Smooth muscle cell (in vitro differentiated cells): ENCODE measurements around the gene HCRTR1. TPM values are rescaled to one million over a fixed set of nuclear protein-coding genes. Genes with fewer than 3 reads are reported as not detected.

Experiments used
- DNase-seq: peaks from one replicate; lab custom pipeline; 2025; ENCODE audit not compliant: unreplicated experiment; lab: John Stamatoyannopoulos, UW
- H2AFZ ChIP-seq: fragments of 200-600 bp; sonication (generic); 2 replicates; pipeline ENCODE4 v1.6.0; 2016; ENCODE audit warnings: antibody characterized with exemption, low read depth, mild to moderate bottlenecking
- H3F3A ChIP-seq: fragments of 200-600 bp; sonication (generic); 2 replicates; pipeline ENCODE4 v1.6.0; 2017; ENCODE audit warnings: antibody characterized with exemption, low read depth
- H3K27ac ChIP-seq: fragments of 200-600 bp; sonication (generic); 2 replicates; pipeline ENCODE4 v1.5.1; 2016; ENCODE audit warnings: low read depth, mild to moderate bottlenecking
- H3K27me3 ChIP-seq: fragments of 200-600 bp; sonication (generic); 2 replicates; pipeline ENCODE4 v1.6.1; 2016; ENCODE audit warnings: low read depth, mild to moderate bottlenecking
- H3K36me3 ChIP-seq: fragments of 200-600 bp; sonication (generic); 2 replicates; pipeline ENCODE4 v1.5.1; 2016; ENCODE audit warnings: low read depth
- H3K4me1 ChIP-seq: fragments of 200-600 bp; sonication (generic); 2 replicates; pipeline ENCODE4 v1.5.1; 2016; ENCODE audit warnings: low read depth
- H3K4me2 ChIP-seq: fragments of 200-600 bp; sonication (generic); 2 replicates; pipeline ENCODE4 v1.6.0; 2016; ENCODE audit warnings: mild to moderate bottlenecking
- H3K4me3 ChIP-seq: fragments of 200-600 bp; sonication (generic); 2 replicates; pipeline ENCODE4 v1.5.1; 2016; ENCODE audit warnings: mild to moderate bottlenecking
- H3K79me2 ChIP-seq: fragments of 200-600 bp; sonication (generic); 2 replicates; pipeline ENCODE4 v1.6.0; 2016; ENCODE audit warnings: low read depth, mild to moderate bottlenecking
- H3K9ac ChIP-seq: fragments of 200-600 bp; sonication (generic); 2 replicates; pipeline ENCODE4 v1.6.0; 2016; ENCODE audit warnings: low read depth
- H3K9me3 ChIP-seq: fragments of 200-600 bp; sonication (generic); replicated peaks from 2 replicates; pipeline ENCODE4 v1.5.1; 2016; ENCODE audit warnings: low read depth
- H4K20me1 ChIP-seq: fragments of 200-600 bp; sonication (generic); 2 replicates; pipeline ENCODE4 v1.6.0; 2016; ENCODE audit warnings: low read depth
- CTCF ChIP-seq: fragments of 200-600 bp; sonication (generic); IDR thresholded peaks from 2 replicates; pipeline ENCODE4 v1.5.1; 2017; ENCODE audit warnings: borderline replicate concordance, mild to moderate bottlenecking, antibody characterized with exemption; ENCODE audit not compliant: insufficient read depth, poor library complexity, severe bottlenecking
- WGBS: methylation state at CpG from one replicate; pipeline ENCODE4 v1.1.7; 2016; ENCODE audit warnings: low lambda C conversion rate; 5-methylcytosine and 5-hydroxymethylcytosine counted together
- polyA plus RNA-seq: library from polyadenylated mRNA; unstranded; fragments of >200 nt; fragmentation: Nextera tagmentation; extraction: Ambion mirVana; gene quantifications from 2 replicates; pipeline ENCODE4 v1.2.1, GENCODE V29; 2016
- total RNA-seq: library from RNA; depleted of rRNA; stranded (reverse); fragments of >200 nt; gene quantifications from 2 replicates; pipeline ENCODE4 v1.2.3, GENCODE V29; 2014

The HCRTR1 gene
- total and polyA plus RNA-seq, 2 experiments from 2014 or later = 2.0 TPM; not detected in 1

- no peak overlapping the region for H3K4me3 ChIP-seq
- H4K20me1 ChIP-seq = no peaks in the 10 kb centered on the region
- no peaks in the 10 kb centered on the region for H3K9me3 ChIP-seq
- no peaks in the 10 kb centered on the region for H3K4me1 ChIP-seq
- H3F3A ChIP-seq = peaks cover 4% of the 10 kb centered on the region
- no peak for DNase-seq
- H3K27ac ChIP-seq = no peak overlapping the region
- WGBS = 86% methylated on average over 13 of the region's 13 CpGs
- H3K79me2 ChIP-seq = no peaks in the 10 kb centered on the region
- no peak for TF ChIP-seq CTCF
- no peak overlapping the region for H3K4me2 ChIP-seq
- H3K9ac ChIP-seq = no peak overlapping the region
- H3K27me3 ChIP-seq = no peaks in the 10 kb centered on the region
- no peaks in the 10 kb centered on the region for H3K36me3 ChIP-seq
- H2AFZ ChIP-seq = no peak overlapping the region
Observed at GRCh38 chr1:31569596-31570173, 47.8 kb upstream of the HCRTR1 start.

DNA sequence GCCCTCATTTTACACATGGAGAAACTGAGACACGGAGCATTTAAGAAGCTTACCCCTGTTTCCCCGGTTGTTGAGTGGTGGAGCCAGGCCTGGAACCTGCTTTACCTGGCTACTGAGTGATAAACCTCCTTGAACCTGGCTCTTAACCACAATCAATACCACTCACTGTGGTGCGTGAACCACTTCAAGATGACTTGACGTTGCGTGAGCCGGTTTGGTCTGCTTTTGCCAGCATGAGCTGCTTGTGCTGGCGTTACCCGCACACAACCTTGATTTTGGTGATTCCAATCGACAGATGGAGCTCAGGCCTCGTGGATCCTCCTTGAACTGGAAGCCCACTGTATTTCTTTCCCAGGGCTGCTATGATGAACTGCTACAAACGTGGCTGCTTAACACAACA lies 47.3 kb upstream of the HCRTR1 start:
- Histone ChIP-seq H2AFZ (no peak overlapping the region), H3K79me2 (no peaks in the 10 kb centered on the region), H3K9ac (no peak overlapping the region), H4K20me1 (no peaks in the 10 kb centered on the region), H3K9me3 (no peaks in the 10 kb centered on the region), H3K27me3 (no peaks in the 10 kb centered on the region), H3K4me1 (no peaks in the 10 kb centered on the region), H3K4me3 (no peak overlapping the region), H3F3A (peaks cover 7% of the 10 kb centered on the region), H3K36me3 (no peaks in the 10 kb centered on the region), H3K27ac (no peak overlapping the region), H3K4me2 (no peak overlapping the region)
- TF ChIP-seq CTCF = no peak
- 94% methylated on average over 11 of the region's 11 CpGs for WGBS
- no peak for DNase-seq

DNA sequence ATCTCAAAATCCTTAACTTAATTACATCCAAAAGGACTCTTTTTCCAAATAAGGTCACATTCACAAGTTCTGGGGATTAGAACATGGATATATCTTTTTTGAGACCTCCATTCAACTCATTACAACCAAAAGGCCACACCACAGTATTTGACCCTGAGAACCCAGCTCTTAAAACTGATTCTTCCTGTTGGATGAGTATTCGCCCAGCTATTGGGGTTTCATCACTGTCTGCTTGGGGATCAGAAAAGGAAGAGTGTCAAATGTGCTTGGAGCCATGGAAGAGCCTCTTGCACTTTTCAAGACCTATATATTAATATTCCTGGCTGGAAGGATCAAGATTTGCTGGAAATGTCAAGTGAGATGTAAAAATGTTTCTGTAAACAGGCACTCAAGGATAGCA lies 46.6 kb upstream of the HCRTR1 start:
- H3F3A ChIP-seq = peaks cover 7% of the 10 kb centered on the region
- 69% methylated on average over 1 of the region's 1 CpG for WGBS
- no peaks in the 10 kb centered on the region for H3K9me3 ChIP-seq
- no peak for TF ChIP-seq CTCF
- H3K4me3 ChIP-seq = no peak overlapping the region
- no peaks in the 10 kb centered on the region for H3K79me2 ChIP-seq
- no peaks in the 10 kb centered on the region for H3K27me3 ChIP-seq
- no peak overlapping the region for H3K27ac ChIP-seq
- no peak for DNase-seq
- no peak overlapping the region for H2AFZ ChIP-seq
- H3K9ac ChIP-seq = no peak overlapping the region
- H3K4me2 ChIP-seq = no peak overlapping the region
- H3K4me1 ChIP-seq = peaks cover 5% of the 10 kb centered on the region
- H4K20me1 ChIP-seq = no peaks in the 10 kb centered on the region
- no peaks in the 10 kb centered on the region for H3K36me3 ChIP-seq
